A549 (cell line): Measurements from ENCODE around the gene GUCY1A2.

Experiments used
- CBX2 ChIP-seq: fragments of 200-600 bp; sonication (generic); IDR thresholded peaks from 2 replicates; pipeline ENCODE4 v1.6.1; 2016; ENCODE audit warnings: low read depth, mild to moderate bottlenecking, borderline replicate concordance
- CTCF ChIP-seq: fragments of >200 bp; sonication (Bioruptor Twin); formaldehyde crosslinking; IDR thresholded peaks from 3 replicates; pipeline ENCODE4 v1.5.1; 2016
- ELK1 ChIP-seq: fragments of 150-350 bp; IDR thresholded peaks from 2 replicates; pipeline ENCODE4 v1.6.1; 2014; ENCODE audit warnings: low read depth, mild to moderate bottlenecking, low read length
- EP300 ChIP-seq, 2 experiments: fragments of >200 bp; sonication (Bioruptor Twin); formaldehyde crosslinking; IDR thresholded peaks; 2 replicates in 1 of 2; 3 replicates in 1 of 2; pipeline ENCODE4 v1.6.1; 2016 to 2017
- FOXS1 ChIP-seq: fragments of 250-450 bp; sonication (Bioruptor Pico); IDR thresholded peaks from 2 replicates; pipeline ENCODE4 v1.5.0; 2020; ENCODE audit warnings: mild to moderate bottlenecking, moderate library complexity
- HDAC2 ChIP-seq: fragments of 200-600 bp; sonication (generic); IDR thresholded peaks from 2 replicates; pipeline ENCODE4 v1.6.1; 2016
- HOXA7 ChIP-seq: fragments of 250-450 bp; sonication (Bioruptor Pico); IDR thresholded peaks from 2 replicates; pipeline ENCODE4 v1.5.0; 2020; ENCODE audit warnings: mild to moderate bottlenecking, moderate library complexity
- MAFK ChIP-seq: fragments of 450-650 bp; IDR thresholded peaks from 2 replicates; pipeline ENCODE4 v1.6.1; 2014; ENCODE audit not compliant: partially characterized antibody
- MAX ChIP-seq: IDR thresholded peaks from 2 replicates; pipeline ENCODE4 v1.6.1; 2012
- MAZ ChIP-seq: fragments of 150-350 bp; IDR thresholded peaks from 2 replicates; pipeline ENCODE4 v1.6.1; 2014; ENCODE audit warnings: antibody characterized with exemption, low read depth, low read length, borderline replicate concordance
- POLR2A ChIP-seq: IDR thresholded peaks from 2 replicates; pipeline ENCODE4 v1.6.1; 2012; ENCODE audit warnings: mild to moderate bottlenecking, low read length
- RAD21 ChIP-seq, 2 experiments: fragments of >200 bp in 1 of 2; sonication (Bioruptor Twin) in 1 of 2; formaldehyde crosslinking in 1 of 2; IDR thresholded peaks in 1 of 2; conservative IDR thresholded peaks in 1 of 2; 2 replicates in 1 of 2; 3 replicates in 1 of 2; pipeline ENCODE4 v1.6.1; 2012 to 2018; ENCODE audit warnings: inconsistent platforms in 1 of 2
- USF2 ChIP-seq: fragments of 450-650 bp; IDR thresholded peaks from 2 replicates; pipeline ENCODE4 v1.6.1; 2014; ENCODE audit warnings: antibody characterized with exemption
- ZSCAN20 ChIP-seq: fragments of 250-450 bp; sonication (Bioruptor Pico); IDR thresholded peaks from 2 replicates; pipeline ENCODE4 v1.8.0; 2022; ENCODE audit warnings: mild to moderate bottlenecking, moderate library complexity

DNA sequence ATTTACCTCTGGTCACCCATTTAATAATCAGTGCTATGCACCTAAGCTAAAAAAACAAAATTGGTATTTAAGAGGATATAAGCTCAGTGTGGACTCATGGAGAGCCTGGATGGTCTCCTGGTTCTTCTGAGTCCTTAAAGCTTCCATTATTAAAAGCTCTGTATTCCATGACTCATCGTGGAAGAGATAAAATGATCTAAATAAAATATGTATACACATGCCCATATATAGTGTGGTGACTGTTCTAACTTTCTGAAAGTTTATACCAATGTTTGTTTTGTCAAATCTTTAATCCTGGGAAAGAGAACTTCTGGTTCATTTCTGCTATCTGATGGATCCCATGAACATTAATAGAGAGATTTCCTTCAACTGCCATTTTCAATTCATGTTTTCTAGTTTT, 375.9 kb downstream of the GUCY1A2 start:
- TF ChIP-seq CBX2 (no peak), CTCF (no peak), POLR2A (no peak), HOXA7 (no peak), MAX (no peak), ELK1 (no peak), EP300 (IDR thresholded peaks at IDR 0.05) (no peak), USF2 (no peak), MAFK (no peak), MAZ (no peak), ZSCAN20 (CRISPR knock-in tag) (no peak), RAD21 (conservative IDR thresholded peaks at IDR 0.05 in 1 of 2, IDR thresholded peaks at IDR 0.05 in 1 of 2) (no peak), HDAC2 (no peak), FOXS1 (CRISPR knock-in tag) (no peak)
